SU-DHL-6 (cell line): ENCODE data around the gene MICAL3.

Source experiments
- H2AFZ ChIP-seq: fragments of 200-600 bp; sonication (generic); 2 replicates; pipeline ENCODE4 v1.6.1; 2014; ENCODE audit warnings: low read depth, mild to moderate bottlenecking, moderate library complexity, mixed read lengths, antibody characterized with exemption, low read length; ENCODE audit not compliant: severe bottlenecking
- H3F3A ChIP-seq: fragments of 200-600 bp; shearing (Covaris generic); 2 replicates; pipeline ENCODE4 v1.6.0; 2016; ENCODE audit warnings: antibody characterized with exemption, mild to moderate bottlenecking; ENCODE audit not compliant: insufficient read depth
- H3K27ac ChIP-seq: fragments of 200-600 bp; sonication (generic); 2 replicates; pipeline ENCODE4 v1.5.1; 2016; ENCODE audit warnings: low read depth, mild to moderate bottlenecking, low read length, moderate library complexity, mixed read lengths
- H3K27me3 ChIP-seq: fragments of 200-600 bp; sonication (generic), shearing (Covaris generic); 2 replicates; pipeline ENCODE4 v1.6.0; 2014; ENCODE audit warnings: mild to moderate bottlenecking, low read length
- H3K36me3 ChIP-seq: fragments of 200-600 bp; sonication (generic); 2 replicates; pipeline ENCODE4 v1.6.1; 2014; ENCODE audit warnings: mild to moderate bottlenecking, low read length, mixed read lengths
- H3K4me2 ChIP-seq: fragments of 300-600, 200-600 bp; shearing (Covaris generic), sonication (generic); 2 replicates; pipeline ENCODE4 v1.6.0; 2014; ENCODE audit warnings: low read length, low read depth, mild to moderate bottlenecking; ENCODE audit not compliant: poor library complexity, severe bottlenecking
- H3K4me3 ChIP-seq: fragments of 200-600 bp; sonication (generic); 2 replicates; pipeline ENCODE4 v1.5.1; 2014; ENCODE audit warnings: antibody characterized with exemption, low read length, mild to moderate bottlenecking, mixed read lengths; ENCODE audit not compliant: insufficient read depth, poor library complexity, severe bottlenecking
- H3K79me2 ChIP-seq: fragments of 200-600 bp; sonication (generic); 2 replicates; pipeline ENCODE4 v1.6.1; 2014; ENCODE audit warnings: mild to moderate bottlenecking, low read length, moderate library complexity; ENCODE audit not compliant: insufficient read depth
- H3K9ac ChIP-seq: fragments of 200-600 bp; sonication (generic); 2 replicates; pipeline ENCODE4 v1.7.0; 2014; ENCODE audit warnings: mild to moderate bottlenecking, low read length
- H3K9me2 ChIP-seq: fragments of 200-600 bp; sonication (generic); replicated peaks from 2 replicates; pipeline ENCODE4 v1.6.1; 2014; ENCODE audit warnings: low read length; ENCODE audit not compliant: insufficient read depth
- H3K9me3 ChIP-seq: fragments of 200-600 bp; sonication (generic); 2 replicates; pipeline ENCODE4 v1.6.1; 2014; ENCODE audit warnings: low read length, mixed read lengths; ENCODE audit not compliant: insufficient read depth
- H4K20me1 ChIP-seq: fragments of 200-600 bp; sonication (generic); 2 replicates; pipeline ENCODE4 v1.6.1; 2014; ENCODE audit warnings: low read depth, mild to moderate bottlenecking, antibody characterized with exemption, low read length, moderate library complexity, mixed read lengths
- CTCF ChIP-seq: fragments of 200-600 bp; sonication (generic); IDR thresholded peaks from one replicate; pipeline ENCODE4 v1.5.1; 2017; ENCODE audit warnings: antibody characterized with exemption, mild to moderate bottlenecking, low read length, moderate library complexity; ENCODE audit not compliant: insufficient read depth, poor library complexity, severe bottlenecking
- EZH2phosphoT487 ChIP-seq: fragments of 200-600 bp; sonication (generic), shearing (Covaris generic); conservative IDR thresholded peaks from 2 replicates; pipeline ENCODE4 v1.6.1; 2018; ENCODE audit warnings: mild to moderate bottlenecking, antibody characterized with exemption, low read length, moderate library complexity, mixed read lengths

The MICAL3 gene

GRCh38 chr22:17955590-17956379 is 68.6 kb downstream of the MICAL3 start:
- Histone ChIP-seq H3K27ac (no peak overlapping the region), H3K79me2 (peaks cover 86% of the 10 kb centered on the region), H3K9ac (no peak overlapping the region)

DNA sequence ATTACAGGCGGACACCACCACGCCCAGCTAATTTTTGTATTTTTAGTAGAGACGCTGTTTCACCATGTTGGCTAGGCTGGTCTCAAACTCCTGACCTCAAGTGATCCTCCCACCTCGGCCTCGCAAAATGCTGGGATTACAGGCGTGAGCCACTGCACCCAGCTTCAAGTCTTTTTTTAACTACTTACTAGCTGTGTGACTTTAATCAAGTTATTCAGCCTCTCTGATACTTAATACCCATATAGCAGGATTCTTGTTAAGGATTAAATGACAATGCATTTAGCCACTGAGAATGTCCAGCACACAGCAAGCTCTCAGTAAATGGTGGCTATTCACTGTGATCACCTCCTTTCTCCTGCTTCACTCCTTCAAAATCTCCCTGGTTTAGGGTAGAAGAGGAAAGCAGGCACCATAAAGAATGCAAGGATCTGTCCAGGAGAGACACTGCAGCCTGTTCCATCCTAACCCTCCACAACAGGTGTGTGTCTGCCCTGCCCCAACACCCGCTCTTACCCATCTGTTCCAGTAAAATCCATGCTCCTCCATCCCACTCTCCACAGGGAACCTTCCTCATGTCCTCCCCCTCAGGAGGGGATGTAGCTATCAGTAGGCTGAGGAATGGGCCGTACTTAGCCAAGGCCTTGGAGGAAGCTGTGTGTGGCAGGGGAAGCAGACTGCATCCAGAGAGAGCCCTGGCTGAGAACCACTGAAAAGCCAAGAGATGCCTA is 69.3 kb downstream of the MICAL3 start:
- Histone ChIP-seq H3K36me3 (no peaks in the 10 kb centered on the region), H4K20me1 (no peaks in the 10 kb centered on the region), H3K4me3 (no peak overlapping the region), H3F3A (no peaks in the 10 kb centered on the region), H3K27ac (no peak overlapping the region), H3K79me2 (peaks cover 82% of the 10 kb centered on the region), H3K27me3 (no peaks in the 10 kb centered on the region), H3K9me3 (no peaks in the 10 kb centered on the region), H3K4me2 (no peak overlapping the region), H2AFZ (no peak overlapping the region), H3K9ac (no peak overlapping the region), H3K9me2 (no peaks in the 10 kb centered on the region)
- no peak for TF ChIP-seq CTCF
- TF ChIP-seq EZH2phosphoT487, result no peak

More at GRCh38 chr22:17955590-17956379, 68.6 kb downstream of the MICAL3 start:
- Histone ChIP-seq H3K4me3 (no peak overlapping the region), H4K20me1 (no peaks in the 10 kb centered on the region), H3K36me3 (no peaks in the 10 kb centered on the region), H3K9me2 (no peaks in the 10 kb centered on the region), H2AFZ (no peak overlapping the region), H3F3A (no peaks in the 10 kb centered on the region), H3K9me3 (no peaks in the 10 kb centered on the region), H3K4me2 (no peak overlapping the region), H3K27me3 (no peaks in the 10 kb centered on the region)
- TF ChIP-seq EZH2phosphoT487, result no peak
- TF ChIP-seq CTCF, result no peak

DNA sequence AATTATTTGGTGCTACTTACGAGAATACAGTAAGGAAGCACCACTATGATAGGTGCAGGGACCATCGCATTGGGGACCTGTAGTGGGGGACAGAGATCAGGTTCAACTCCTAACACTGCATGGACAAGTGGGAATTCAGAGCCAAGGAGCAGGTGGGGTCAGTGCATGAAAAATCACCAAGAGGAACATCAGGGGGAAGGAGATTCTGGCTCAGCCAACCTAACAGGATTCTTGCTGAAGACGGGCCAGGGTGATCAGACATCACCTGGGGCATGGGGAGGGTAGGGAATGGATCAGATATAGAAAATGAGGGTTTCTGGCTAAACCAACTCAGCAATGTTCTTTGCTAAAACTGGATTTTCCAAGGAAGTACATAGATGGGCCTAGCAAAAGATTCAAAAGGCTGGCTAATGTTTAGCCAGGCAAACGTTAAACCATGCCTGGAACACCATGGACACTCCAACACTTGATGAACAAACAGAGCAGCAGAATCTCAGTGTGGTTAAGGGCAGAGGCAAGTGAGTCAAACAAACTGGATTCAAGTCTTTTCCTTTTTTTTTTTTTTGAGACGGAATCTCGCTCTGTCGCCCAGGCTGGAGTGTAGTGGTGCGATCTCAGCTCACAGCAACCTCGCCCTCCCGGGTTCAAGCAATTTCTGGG is 70.0 kb downstream of the MICAL3 start:
- H3K9ac ChIP-seq, result no peak overlapping the region
- H3K36me3 ChIP-seq, result no peaks in the 10 kb centered on the region
- no peaks in the 10 kb centered on the region for H3K9me2 ChIP-seq
- no peaks in the 10 kb centered on the region for H4K20me1 ChIP-seq
- no peak for TF ChIP-seq CTCF
- no peak for TF ChIP-seq EZH2phosphoT487
- no peaks in the 10 kb centered on the region for H3F3A ChIP-seq
- H3K4me2 ChIP-seq, result no peak overlapping the region
- H3K27me3 ChIP-seq, result no peaks in the 10 kb centered on the region
- no peak overlapping the region for H3K4me3 ChIP-seq
- H3K79me2 ChIP-seq, result peaks cover 82% of the 10 kb centered on the region
- no peak overlapping the region for H3K27ac ChIP-seq
- no peak overlapping the region for H2AFZ ChIP-seq
- H3K9me3 ChIP-seq, result no peaks in the 10 kb centered on the region
